HK-2 (cell line): Measurements from ENCODE around the gene EGFLAM.
"Not testable (repeated sequence)": the region's sequence is repeated elsewhere in the genome, so short reads cannot be mapped to it uniquely, and the experiment has no call there.

Source experiments
- DNase-seq: peaks from one replicate; pipeline ENCODE4 v3.0.0-alpha.2; 2018; ENCODE audit not compliant: unreplicated experiment

EGFLAM gene

DNA sequence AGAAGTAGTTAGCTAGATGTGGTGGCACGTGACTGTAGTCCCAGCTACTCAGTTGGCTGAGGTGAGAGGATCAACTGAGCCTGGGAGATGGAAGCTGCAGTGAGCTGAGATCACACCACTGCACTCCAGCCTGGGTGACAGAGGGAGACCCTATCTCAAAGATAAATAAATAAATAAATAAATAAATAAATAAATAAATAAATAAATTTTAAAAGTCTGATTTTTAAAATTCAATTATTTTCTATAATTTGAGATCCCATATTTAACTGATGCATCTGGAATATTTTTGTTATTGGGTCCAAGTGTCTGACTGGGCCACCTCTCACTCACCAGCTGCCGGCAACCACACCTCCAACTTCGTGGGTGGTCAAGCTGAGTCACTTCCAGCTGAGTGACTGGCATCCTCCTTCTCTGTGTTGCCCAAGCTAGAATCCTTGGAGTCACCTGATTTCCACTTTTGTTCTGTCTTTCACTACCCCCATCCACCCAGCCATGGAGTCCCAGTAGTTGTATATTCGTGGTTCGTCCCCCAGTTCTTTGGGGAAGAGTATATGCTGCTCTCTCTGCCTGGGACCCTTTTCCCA is 70.9 kb downstream of the EGFLAM start:
- peak; percentile 68 for DNase-seq

DNA sequence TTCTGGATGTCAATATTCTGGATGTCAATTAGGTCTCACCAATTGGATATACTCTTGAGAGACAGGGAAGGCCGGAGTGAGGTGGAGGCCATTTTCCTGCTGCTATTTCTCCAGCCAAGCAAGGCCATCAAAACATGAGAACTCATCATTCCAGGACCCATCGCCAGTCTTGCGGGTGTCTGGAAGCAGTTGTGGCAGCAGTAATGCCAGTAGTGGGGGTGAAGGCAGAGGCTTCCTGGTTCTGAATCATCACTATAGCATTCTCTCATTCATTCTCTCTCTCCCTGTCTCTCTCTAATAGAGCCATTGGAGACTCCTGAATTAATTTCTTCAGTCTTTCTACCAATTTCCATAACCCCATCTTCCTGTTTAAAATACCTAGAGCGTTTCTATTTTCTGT is 71.8 kb downstream of the EGFLAM start:
- peak; percentile 57 for DNase-seq

DNA sequence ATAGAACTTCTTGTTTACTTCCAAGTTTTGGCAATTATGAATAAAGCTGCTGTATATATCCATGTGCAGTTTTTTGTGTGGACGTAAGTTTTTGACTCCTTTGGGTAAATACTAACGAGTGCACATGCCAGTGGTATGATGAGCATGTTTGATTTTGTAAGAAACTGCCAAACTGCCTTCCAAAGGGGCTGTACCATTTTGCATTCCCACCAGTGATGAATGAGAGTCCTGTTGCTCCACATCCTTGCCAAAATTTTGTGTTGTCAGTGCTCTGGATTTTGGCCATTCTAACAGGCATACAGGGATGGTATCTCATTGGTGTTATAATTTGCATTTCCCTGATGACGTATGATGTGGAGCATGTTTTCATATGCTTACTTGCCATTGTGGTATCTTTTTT is 73.5 kb downstream of the EGFLAM start:
- DNase-seq, result no peak

DNA sequence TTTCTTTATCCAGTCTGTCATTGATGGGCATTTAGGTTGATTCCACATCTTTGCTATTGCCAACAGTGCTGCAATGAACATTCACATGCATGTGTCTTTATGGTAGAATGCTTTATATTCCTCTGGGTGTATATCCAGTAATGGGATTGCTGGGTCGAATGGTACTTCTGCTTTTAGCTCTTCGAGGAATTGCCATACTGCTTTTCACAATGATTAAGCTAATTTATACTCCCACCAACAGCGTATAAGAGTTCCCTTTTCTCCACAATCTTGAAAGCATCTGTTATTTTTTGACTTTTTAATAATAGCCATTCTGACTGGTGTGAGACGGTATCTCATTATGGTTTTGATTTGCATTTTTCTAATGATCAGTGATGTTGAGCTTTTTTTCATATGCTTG is 74.8 kb downstream of the EGFLAM start:
- DNase-seq, result not testable (repeated sequence)

DNA sequence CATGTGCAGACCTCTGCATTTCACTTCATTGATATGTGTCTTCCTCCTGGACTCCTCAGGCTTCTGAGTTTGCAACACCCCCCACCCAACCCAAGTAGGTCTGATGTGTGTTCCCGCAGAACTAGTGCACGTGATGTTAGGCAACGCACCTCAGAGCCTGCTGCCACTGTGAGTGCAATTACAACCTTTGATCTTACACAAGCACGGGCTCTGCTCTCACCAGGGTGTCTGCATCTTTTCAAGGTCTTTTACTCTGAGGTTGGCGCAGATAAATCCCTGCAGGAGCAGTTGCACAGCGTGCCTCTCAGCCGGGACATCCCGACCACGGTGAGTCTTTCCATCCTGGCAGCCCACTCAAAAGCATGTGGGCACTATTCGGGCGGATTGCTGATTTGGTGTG is 80.1 kb downstream of the EGFLAM start:
- no peak for DNase-seq

DNA sequence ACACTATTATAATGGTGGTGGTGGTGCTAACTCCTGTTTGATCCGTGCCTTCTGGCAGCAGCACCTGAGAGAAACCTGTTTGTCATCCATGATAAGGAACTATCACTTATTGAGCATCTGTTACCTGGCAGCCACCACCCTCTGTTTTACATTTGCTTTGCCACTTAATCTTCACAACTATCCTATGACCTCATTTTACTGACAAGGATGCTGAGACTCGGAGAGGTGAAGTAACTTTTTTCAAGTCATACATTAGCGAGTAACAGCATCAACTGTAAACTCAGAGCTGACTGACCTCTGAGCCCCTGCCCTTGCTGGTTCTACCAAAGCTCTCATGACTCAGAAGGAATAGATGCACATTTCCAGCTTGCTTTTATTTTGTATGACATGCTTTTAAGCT is 81.1 kb downstream of the EGFLAM start:
- no peak for DNase-seq

DNA sequence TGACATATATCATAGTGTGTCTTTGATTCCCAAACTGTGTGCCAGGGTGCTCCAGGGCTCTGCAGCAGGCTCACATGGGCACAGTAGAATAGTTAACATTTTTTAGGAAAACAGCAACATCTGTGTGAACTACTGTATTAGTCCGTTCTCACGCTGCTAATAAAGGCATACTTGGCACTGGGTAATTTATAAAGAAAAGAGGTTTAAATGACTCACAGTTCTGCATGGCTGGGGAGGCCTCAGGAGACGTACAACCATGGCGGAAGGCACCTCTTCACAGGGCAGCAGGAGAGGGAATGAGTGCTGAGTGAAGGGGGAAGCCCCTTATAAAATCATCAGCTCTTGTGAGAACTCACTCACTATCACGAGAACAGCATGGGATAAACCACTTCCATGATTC is 82.7 kb downstream of the EGFLAM start:
- peak; percentile 21 for DNase-seq

DNA sequence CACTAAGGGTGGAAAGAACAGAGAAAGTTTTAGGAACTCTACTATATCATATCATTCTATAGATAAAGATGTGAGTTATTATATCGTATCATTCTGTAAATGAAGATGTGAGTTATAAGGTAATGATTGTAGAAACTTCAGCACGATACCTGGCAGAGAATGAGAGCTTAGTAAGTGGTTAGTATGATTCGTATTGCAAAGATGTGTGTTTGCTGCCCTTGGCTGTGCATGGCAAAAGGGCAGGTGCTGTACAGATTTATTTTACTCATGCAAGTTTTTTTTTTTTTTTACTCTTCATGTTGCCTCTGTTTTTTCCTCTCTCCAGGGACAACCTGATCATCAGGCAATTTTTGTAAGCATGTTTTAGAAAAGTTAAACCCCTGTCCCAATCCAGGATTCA is 83.3 kb downstream of the EGFLAM start:
- no peak for DNase-seq

DNA sequence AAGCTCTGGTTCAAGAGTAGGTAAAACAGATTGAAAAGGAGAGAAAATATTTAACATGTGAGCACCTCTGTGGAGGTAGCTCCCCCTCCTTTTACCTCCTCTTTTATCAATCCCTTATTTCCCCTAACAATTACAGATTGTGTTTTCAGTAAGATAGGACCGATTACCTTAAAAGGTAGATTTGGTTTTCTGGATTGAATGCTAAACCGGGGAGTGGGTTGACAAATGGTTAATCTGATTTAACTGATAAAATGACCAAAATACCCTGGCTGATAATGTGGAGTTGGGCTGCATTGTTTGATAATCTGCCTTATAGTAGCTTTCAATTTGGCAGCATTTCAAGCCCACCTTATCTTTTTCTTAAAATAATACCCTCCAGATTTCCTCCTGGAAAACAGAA is 83.9 kb downstream of the EGFLAM start:
- no peak for DNase-seq

DNA sequence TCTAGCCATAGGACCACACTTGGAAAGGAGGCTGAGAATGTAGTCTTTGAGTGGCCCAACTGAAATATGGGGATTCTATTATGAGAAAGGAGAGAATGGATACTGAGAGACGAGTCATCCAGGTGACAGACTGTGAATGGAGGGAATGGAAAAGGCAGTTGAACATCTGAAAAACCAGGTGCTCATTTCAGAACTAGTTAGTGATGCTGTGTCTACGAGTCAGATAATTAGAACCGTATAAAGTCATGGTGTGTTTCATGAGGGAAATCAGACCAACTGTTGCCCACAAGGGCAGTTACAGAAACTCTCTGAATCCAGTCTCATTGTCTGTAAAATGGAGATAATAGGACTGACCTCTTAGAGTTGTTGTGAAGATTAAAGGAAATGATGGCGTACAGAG is 86.5 kb downstream of the EGFLAM start:
- no peak for DNase-seq

DNA sequence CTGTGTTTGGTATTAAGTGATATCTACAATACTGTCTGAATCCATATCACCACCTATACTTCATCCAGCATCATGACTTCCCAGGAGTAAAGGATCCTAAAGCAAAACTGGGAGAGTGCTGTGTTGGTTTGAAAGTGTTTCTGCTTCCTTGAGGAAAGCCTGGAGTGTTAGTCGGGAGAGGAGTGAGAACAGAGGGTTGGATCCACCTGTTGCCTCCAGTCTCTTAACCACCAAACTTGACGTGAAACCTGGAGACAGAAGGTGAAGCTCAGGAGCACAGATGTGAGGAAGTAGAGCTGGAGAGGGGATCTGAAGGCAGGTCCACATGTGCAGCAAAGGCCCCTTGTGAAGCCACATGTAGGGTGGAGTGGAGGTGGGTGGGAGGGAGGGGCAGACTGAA is 88.2 kb downstream of the EGFLAM start:
- no peak for DNase-seq

DNA sequence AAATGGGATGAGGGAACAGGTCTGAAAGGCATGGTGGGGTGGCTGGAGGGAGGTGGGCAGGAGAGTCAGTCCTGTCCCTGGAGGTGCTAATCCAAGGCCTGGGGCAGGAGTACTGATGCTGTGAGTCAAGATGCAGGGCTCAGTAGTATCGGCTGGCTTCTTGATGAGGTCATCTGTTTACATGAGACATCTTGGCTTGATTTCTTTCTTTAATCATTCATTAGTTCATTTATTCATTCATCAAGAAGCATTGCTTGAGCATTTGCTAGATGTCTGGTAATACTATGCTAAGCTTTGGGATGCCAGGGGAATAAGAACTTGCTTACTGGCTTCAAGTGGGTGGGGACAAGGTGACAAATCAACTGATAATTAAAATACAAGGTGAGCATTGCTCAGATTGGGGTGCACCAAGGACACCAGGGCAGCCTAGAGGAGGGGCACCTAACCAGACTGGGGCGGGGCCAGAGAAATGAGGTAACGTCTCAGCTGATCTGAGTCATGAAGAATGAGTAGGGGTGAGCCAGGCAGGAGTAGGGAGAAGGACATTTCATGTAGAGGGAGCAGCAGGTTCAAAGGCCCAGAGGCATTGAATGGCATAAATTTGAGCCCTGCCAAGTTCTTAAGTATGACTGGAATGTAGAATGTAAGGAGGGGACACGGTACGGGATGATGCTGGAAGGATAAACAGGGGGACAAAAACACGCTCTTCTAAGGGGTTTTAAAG is 88.8 kb downstream of the EGFLAM start:
- DNase-seq, result peak; percentile 55

DNA sequence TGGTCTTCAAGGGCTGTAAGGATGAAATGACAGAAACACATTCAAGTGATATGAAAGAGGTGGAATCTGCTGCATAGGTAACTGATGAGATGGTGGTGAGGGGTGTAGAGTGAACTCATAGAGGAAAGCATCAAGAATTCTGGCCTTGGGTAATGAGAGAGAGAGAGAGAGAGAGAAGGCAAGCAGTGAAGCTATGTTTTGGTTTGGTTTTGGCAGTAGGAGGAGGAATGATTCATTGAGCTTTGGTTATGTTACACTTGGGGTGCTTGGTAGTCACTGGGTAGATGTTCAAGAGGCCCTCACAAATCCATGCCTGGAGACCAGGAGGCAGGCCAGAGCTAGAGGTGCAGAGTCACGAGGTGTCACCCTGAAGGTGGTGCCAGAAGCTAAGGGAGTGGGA is 89.5 kb downstream of the EGFLAM start:
- no peak for DNase-seq

DNA sequence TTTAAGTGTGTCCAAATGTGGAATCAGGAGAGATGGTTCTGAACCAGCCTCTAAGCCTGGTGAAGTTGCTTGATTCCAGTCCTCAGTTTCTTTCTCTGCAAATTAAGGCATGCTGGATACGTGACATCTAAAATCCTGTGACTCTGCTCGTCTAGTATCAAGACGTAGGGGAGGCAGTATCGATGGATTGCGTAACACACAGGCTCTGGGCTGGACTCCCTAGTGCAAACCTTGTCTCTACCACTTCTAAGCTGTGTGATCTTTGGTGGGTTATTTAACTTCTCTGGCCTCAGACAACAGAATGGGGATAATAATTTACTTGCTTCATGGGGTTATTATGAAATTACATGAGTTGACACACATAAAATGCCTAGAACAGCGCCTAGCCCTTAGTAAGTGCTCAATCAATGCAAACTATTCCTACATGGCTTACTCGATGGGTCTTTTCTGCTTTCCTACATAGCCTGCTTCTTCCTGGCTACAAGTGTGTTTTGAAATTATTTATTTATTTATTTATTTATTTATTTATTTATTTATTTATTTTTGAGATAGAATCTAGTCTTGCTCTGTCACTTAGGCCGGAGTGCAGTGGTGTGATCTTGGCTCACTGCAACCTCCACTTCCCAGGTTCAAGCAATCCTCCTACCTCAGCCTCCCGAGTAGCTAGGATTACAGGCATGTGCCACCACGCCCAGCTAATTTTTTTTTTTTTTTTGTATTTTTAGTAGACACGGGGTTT is 102.1 kb downstream of the EGFLAM start:
- DNase-seq, result no peak

DNA sequence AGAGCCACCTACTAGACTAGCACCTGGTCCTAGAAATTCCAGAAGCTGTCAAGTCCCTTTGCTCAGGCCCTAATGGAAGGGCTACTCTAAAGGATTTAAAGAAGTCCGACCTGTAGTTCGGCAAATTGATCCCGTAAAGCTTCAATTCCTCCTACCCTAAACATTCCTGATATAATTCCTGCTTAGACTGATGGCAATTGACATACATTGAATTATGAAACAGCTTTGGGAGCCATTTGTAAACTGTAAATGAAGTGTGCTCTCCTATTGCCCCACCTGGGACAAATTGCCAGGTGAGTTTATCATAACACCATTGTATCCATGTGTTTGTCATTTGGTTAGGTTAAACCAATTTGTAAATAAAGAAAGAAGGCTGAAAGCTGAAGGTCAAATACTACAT is 104.4 kb downstream of the EGFLAM start:
- DNase-seq, result no peak

DNA sequence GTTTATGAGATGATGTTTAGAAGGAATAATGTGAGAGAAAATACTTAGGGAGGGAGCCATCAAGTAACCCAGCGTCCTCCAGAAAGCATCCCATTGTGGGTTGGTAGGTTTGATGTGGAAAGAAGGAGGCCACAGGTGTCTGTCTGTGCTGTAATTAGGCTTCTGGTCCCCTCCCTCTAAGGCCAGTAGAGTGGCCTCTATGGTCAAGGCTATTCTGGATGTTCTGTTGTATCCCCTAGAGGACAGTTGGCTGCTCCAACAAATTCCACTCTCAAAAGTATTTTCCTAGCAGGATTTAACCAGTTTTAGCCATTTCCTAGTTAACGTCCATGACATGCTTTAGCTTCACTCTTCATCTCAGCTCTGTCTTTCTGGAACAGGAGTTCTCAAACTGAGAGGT is 106.5 kb downstream of the EGFLAM start:
- no peak for DNase-seq

DNA sequence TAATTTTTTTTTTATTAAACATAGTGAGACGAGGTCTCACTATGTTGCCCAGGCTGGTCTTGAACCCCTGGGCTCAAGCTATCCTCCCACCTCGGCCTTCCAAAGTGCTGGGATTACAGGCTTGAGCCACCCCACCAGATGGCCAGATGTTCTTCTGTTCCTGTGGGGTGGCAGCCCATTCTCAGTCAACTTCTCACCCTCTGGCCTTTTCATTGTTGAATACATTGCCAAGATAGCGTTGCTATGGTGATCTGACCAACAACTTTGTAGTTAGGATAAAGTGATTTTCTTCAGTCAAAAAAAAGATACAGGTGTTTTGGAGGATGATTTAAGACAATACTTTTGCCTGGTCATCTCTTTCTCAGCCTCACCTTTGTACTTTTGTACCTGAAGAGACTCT is 109.1 kb downstream of the EGFLAM start:
- DNase-seq, result no peak

DNA sequence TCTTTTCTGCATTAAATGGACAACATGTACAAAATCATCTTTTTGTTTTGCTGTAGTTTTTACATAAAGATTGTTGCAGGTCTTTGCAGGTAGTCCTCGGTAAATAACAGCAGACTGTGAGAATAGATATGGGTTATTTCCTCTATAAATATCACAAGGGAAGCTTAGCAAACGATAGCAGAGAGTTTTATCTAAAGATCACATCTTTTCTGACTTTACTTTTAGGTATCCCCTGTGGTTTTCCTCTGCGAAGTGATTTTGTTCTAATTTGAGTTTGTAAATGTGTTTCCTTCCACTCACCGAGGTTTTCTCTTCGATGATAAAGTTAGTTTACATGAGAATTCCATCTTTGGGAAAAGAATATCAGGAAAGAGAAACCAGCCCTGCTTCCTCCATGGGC is 109.6 kb downstream of the EGFLAM start:
- DNase-seq, result no peak

DNA sequence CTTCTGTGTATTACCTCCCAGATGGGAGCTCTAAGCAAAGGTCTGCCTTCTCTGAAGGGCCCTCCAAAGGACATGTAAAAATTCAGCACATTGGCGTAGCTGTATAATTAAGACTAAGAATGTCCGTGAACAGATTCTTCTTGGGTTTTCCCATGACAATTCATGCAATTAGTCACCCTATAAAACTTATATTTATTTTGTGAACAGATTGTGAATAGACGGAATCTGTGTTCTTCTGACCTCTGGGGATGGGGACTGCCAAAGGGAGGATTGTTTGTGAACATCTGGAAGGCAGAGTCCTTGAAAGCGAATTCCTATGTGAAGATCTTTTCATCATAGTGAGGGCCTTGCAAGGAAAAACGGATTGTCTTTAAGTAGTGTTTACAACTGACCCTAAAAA is 111.3 kb downstream of the EGFLAM start:
- no peak for DNase-seq

DNA sequence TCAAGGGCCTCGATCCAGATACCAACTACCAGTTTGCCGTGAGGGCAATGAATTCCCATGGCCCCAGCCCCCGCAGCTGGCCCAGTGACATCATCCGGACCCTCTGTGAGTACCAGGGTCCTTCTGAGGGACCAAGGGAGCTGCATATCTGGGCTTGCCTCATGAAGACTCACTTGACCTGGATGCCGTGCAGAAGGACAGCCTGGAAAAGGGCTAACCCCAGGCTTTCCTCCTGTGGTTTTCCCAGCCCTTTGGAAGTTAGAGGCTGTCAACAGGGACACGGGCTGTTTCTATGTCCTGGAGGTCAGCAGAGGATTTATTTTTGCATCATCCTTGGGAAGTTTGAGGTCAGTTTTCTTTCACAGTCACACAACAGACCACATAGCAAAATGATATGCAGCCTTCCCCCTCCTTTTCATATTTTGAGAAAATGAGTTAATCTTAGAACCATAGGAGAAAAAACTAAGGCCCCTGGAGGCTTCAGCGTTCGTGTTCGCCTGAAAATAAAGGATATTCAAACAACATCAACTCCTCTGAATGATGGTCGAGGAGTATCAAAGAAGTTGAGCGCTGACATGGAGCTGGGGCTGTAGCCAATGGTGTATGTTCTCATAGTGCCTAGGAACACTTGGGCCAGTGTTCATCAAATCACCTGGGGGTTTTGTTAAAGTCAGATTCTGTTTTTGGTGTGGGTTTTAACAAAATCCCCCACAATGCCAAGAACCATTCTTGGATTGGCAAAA is 112.2 kb downstream of the EGFLAM start:
- DNase-seq, result no peak

DNA sequence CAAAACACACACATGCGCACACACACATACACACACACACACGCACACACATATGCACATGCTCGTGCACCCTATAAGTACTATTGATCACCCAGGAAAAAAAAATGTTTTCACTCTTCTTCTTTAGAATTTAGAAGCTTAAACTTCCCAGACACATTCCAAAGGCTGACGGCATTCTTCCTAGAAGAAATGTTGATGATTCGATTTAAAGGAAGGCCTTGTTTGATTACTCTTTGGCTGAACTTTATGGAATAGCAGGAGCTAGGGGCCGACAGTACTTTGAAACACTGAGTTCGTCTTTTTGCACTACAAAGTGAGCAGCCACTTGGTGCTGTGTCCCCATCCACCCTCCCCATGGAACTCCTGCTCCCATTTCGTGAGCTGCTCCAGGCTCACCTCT is 113.2 kb downstream of the EGFLAM start:
- DNase-seq, result no peak

DNA sequence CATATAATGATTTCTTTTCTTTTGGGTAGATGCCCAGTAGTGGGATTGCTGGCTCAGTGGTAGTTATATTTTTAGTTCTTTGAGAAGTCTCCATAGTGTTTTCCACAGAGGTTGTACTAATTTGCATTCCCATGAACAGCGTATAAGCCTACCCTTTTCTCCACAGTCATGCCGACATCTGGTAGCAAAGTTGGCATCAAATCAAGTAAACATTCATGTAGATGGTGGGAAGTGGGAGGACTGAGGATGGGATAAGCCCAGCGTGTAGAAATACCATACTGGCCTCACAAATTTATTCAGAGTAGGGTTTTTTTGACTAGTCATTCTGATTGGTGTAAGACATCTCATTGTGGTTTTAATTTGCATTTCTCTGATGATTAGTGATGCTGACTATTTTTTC is 115.4 kb downstream of the EGFLAM start:
- DNase-seq, result no peak

DNA sequence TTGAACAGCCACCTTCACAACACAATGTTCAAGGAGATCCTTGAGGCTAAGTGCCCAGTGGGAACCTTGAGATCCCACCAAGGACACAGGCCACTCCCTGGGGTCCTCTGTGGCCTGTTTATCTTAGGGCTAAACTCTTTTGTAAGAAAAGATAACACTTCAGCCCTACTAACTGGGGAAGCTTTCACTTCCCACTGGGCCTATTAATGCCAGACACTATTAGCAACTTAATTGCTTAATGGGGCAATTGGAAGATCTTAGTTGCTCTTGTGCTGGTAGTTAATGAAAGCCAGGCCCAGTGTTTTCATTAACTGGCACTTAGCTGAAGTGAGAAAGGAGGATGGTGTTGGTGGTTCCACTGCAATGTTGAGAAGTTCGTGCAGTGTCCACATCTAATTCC is 117.1 kb downstream of the EGFLAM start:
- no peak for DNase-seq
